ENCODE measurements around the gene NOB1.
"Not testable (repeated sequence)": the region's sequence is repeated elsewhere in the genome, so short reads cannot be mapped to it uniquely, and the experiment has no call there.

The NOB1 gene

GRCh38 chr16:69761983-69762813, 7.5 kb upstream of the NOB1 start, which contains the start of gene WWP2:
TSS of gene WWP2 (plus strand) at chr16:69762332. CDS start at chr16:69787011, 24,679 bp downstream.
- peak in 49 of 56 donors; percentile 27 to 88 (median 77) for DNase-seq

- not testable (repeated sequence) for DNase-seq
Measured at GRCh38 chr16:69757375-69757774, 2.6 kb upstream of the NOB1 start.

GRCh38 chr16:69756705-69757104, 2.0 kb upstream of the NOB1 start:
- DNase-seq: no peak

GRCh38 chr16:69754143-69754468, 620 bp downstream of the NOB1 start:
- no peak for DNase-seq

GRCh38 chr16:69748694-69749345, 5.9 kb downstream of the NOB1 start:
- DNase-seq: no peak

GRCh38 chr16:69747115-69747514, 7.6 kb downstream of the NOB1 start:
- no peak for DNase-seq

GRCh38 chr16:69745959-69746358, 8.8 kb downstream of the NOB1 start:
- DNase-seq: no peak

GRCh38 chr16:69745232-69745612, 9.5 kb downstream of the NOB1 start:
- no peak for DNase-seq

GRCh38 chr16:69744363-69745231, 10.1 kb downstream of the NOB1 start:
- DNase-seq: no peak

GRCh38 chr16:69741951-69742904, 12.5 kb downstream of the NOB1 start:
- DNase-seq: peak in 14 of 56 donors; percentile 2 to 58 (median 16)

- DNase-seq: peak in 2 of 56 donors; percentile 15 to 23
Measured at GRCh38 chr16:69741519-69741918, 13.2 kb downstream of the NOB1 start.

- no peak for DNase-seq
Measured at GRCh38 chr16:69732101-69732500, 22.6 kb downstream of the NOB1 start.

- DNase-seq: not testable (repeated sequence)
Measured at GRCh38 chr16:69731280-69731679, 23.4 kb downstream of the NOB1 start.

- DNase-seq: not testable (repeated sequence)
Measured at GRCh38 chr16:69729030-69729429, 25.7 kb downstream of the NOB1 start.

- DNase-seq: peak in 38 of 56 donors; percentile 6 to 82 (median 37)
Measured at GRCh38 chr16:69727916-69728270, 26.8 kb downstream of the NOB1 start.

GRCh38 chr16:69726313-69727060, 28.2 kb downstream of the NOB1 start, which contains the start of gene NQO1:
TSS of gene NQO1 (minus strand) at chr16:69726560. CDS start at chr16:69726439, 121 bp downstream.
- peak; percentile 31 to 94 (median 84) for DNase-seq

GRCh38 chr16:69725480-69726312, 29.0 kb downstream of the NOB1 start:
- peak in 1 of 56 donors; percentile 9 for DNase-seq

GRCh38 chr16:69724981-69725479, 29.7 kb downstream of the NOB1 start:
- DNase-seq: no peak
